Mesodermal cell (in vitro differentiated cells): ENCODE measurements around the gene KLC3.

Experiments
- H3K27ac ChIP-seq: 2 replicates; pipeline ENCODE4 v1.7.0; 2013; ENCODE audit warnings: mild to moderate bottlenecking, low read depth, low read length, moderate library complexity; ENCODE audit not compliant: severe bottlenecking
- H3K36me3 ChIP-seq: 2 replicates; pipeline ENCODE4 v1.7.1; 2013; ENCODE audit warnings: mild to moderate bottlenecking, low read length, moderate library complexity; ENCODE audit not compliant: control insufficient read depth, insufficient read depth
- H3K4me1 ChIP-seq: one replicate; pipeline ENCODE4 v1.7.1; 2013; ENCODE audit warnings: mild to moderate bottlenecking, low read length; ENCODE audit not compliant: insufficient read depth, control insufficient read depth, poor library complexity, severe bottlenecking
- H3K4me3 ChIP-seq: 2 replicates; pipeline ENCODE4 v1.7.0; 2013; ENCODE audit warnings: low read length, control low read depth, mild to moderate bottlenecking; ENCODE audit not compliant: insufficient read depth, poor library complexity, severe bottlenecking; ENCODE audit errors: extremely low read depth
- H3K9me3 ChIP-seq: 2 replicates; pipeline ENCODE4 v1.7.1; 2013; ENCODE audit warnings: mild to moderate bottlenecking, low read length, moderate library complexity; ENCODE audit not compliant: control insufficient read depth
- WGBS, 2 experiments: methylation state at CpG; one replicate each; pipeline ENCODE4 v1.1.5; 2013; ENCODE audit warnings: missing lambda C conversion rate in 2 of 2; ENCODE audit not compliant: insufficient coverage in 2 of 2; 5-methylcytosine and 5-hydroxymethylcytosine counted together

Gene KLC3

DNA sequence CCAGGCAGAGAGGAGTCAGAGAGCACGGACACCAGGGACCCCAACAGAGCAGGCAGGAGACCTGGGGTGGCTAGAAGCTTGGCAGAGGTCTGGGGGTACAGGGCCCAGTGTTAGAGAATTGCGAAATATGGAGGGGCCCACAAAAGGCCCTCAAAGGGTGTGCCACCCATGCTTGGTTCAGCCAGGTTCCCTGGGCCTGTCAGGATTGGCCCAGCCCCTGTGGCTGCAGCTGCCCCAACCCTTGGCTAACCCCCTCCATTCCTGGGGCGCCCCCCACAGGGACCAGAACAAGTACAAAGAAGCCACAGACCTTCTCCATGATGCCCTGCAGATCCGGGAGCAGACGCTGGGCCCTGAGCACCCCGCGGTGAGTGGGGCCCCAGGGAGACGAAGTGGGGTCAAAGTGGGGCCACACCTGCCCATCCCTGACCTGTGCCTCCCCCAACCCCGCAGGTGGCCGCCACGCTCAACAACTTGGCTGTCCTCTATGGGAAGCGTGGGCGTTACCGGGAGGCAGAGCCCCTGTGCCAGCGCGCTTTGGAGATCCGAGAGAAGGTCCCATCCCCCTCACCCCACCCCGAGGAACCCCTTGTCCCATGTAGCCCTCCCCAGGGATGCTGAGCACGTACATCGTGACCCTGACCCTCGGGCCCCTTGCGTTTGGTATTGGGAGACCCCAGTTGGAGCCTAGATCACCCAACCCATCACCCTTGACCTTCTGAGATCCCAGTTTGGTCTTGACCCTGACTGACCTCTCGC is 8.0 kb downstream of the KLC3 start:
- no peak overlapping the region for H3K27ac ChIP-seq
- peaks cover 30% of the 10 kb centered on the region for H3K36me3 ChIP-seq
- no peaks in the 10 kb centered on the region for H3K9me3 ChIP-seq
- 86 to 93% methylated on average over 22 of the region's 23 CpGs for WGBS, 2 experiments
- H3K4me3 ChIP-seq, result no peak overlapping the region
- H3K4me1 ChIP-seq, result no peaks in the 10 kb centered on the region

DNA sequence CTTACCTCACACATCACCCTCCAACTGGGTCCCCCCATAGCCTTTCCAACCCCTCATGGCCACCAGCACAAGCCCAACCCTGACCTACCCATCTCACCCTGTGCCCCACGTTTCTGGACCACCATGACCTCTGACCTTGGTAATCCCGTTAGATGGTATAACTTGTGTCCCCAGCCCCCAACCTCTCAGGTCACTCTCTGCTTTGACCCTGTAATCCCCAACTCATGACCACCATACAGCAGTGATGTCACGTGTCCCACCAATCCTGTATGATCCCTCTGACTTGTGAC is 8.5 kb downstream of the KLC3 start:
- Histone ChIP-seq H3K36me3 (peaks cover 34% of the 10 kb centered on the region), H3K27ac (no peak overlapping the region), H3K9me3 (no peaks in the 10 kb centered on the region), H3K4me3 (no peak overlapping the region), H3K4me1 (no peaks in the 10 kb centered on the region)
- WGBS, 2 experiments, result 97 to 100% methylated on average over 3 of the region's 3 CpGs

DNA sequence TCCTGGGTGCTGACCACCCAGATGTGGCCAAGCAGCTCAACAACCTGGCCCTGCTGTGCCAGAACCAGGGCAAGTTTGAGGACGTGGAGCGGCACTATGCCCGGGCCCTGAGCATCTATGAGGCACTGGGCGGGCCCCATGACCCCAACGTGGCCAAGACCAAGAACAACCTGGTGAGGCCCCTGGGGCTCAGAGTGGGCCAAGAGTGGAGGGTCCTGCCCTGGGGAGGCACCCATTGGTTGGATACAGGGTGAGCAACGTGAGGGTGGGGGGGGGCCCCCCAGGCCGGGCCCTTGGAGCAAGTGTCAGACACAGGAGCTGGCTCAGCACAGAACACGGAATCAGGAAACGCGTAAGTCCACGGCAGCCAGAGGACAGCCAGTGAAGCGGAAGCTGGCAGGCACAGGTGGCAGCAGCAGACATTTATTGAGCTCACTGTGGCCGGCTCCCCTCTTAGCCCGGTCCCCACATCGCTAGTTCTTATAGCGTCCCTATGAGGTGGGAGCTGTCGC is 8.9 kb downstream of the KLC3 start:
- no peak overlapping the region for H3K27ac ChIP-seq
- H3K36me3 ChIP-seq, result peaks cover 38% of the 10 kb centered on the region
- no peaks in the 10 kb centered on the region for H3K9me3 ChIP-seq
- 96 to 97% methylated on average over 15 to 17 of the region's 17 CpGs for WGBS, 2 experiments
- no peak overlapping the region for H3K4me3 ChIP-seq
- H3K4me1 ChIP-seq, result no peaks in the 10 kb centered on the region

DNA sequence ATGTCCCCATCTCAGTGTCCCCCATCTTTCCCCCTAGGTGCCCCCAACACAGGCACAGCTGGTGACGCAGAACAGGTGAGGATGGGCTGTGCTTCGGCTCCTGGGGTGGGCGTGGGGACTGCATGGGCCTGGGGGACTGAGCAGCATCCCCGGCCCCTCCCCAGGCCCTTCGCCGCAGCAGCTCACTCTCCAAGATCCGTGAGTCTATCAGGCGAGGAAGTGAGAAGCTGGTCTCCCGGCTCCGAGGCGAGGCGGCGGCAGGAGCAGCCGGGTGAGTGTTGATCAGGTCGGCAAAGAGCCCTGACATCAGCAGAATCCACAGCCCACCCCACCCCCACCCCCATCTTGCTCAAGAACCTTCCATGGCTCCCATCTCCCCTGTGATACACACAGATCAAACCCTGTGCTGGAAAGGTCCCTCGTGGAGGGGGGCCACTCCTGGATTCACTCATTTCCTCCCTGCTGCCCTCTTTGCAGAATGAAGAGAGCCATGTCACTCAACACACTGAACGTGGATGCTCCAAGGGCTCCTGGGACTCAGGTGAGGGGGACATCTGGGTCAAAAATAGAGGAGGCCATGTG is 10.0 kb downstream of the KLC3 start:
- no peaks in the 10 kb centered on the region for H3K4me1 ChIP-seq
- H3K9me3 ChIP-seq, result no peaks in the 10 kb centered on the region
- H3K4me3 ChIP-seq, result no peak overlapping the region
- peaks cover 47% of the 10 kb centered on the region for H3K36me3 ChIP-seq
- WGBS, 2 experiments, result 93% methylated on average over 7 to 17 of the region's 17 CpGs
- no peak overlapping the region for H3K27ac ChIP-seq

DNA sequence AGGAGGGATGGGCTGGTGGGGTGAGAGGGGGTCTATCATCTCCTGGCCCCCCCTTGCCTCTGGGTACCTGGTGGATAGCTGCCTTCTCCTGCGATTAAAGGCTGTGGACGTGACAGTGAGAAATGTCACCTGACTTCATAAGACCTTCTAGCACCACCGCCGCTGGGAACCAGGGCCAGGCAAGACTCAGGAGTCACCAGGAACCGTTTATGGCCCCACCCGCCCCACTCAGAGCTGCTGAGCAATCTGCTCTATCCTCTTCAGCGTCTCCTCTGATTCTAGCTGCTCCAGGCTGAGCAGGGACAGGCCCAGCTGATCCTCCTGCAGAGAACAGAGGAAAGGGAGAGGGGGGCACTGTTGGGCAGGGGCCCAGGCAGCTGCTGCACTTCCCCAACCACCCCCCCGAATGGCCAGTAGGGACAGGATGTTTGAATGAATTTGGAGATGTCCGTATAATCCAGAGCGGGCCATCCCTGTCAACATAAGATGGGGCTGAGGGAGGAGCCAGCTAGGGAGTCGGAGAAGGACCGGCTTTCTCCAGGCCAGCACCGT is 10.9 kb downstream of the KLC3 start:
- H3K36me3 ChIP-seq, result peaks cover 56% of the 10 kb centered on the region
- no peaks in the 10 kb centered on the region for H3K9me3 ChIP-seq
- WGBS, 2 experiments, result 89 to 93% methylated on average over 7 to 13 of the region's 13 CpGs

DNA sequence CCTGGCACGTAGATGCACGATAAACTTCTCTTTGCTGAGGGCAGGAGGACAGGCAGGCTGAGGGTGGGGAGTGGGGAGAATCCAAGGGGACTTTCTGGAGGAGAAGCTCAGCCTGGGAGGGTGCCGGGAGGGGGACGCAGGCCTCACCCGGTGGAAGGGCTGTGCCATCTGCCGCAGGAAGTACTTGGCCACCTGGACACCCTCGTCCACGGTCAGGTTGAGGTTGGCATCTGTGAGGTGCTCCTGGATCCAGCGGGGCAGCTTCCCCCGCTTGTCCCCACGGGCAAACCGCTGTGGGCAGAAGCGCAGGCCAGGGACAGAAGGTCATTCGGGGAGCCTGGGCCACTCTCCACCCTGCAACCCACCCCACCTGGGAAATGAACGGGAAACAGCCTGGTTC is 11.5 kb downstream of the KLC3 start:
- Histone ChIP-seq H3K9me3 (no peaks in the 10 kb centered on the region), H3K36me3 (peaks cover 62% of the 10 kb centered on the region), H3K27ac (no peak overlapping the region), H3K4me3 (no peak overlapping the region), H3K4me1 (no peaks in the 10 kb centered on the region)
- 88 to 90% methylated on average over 12 to 15 of the region's 15 CpGs for WGBS, 2 experiments

More for the DNA sequence above, 10.9 kb downstream of the KLC3 start:
- Histone ChIP-seq H3K4me1 (no peaks in the 10 kb centered on the region), H3K4me3 (no peak overlapping the region), H3K27ac (no peak overlapping the region)

DNA sequence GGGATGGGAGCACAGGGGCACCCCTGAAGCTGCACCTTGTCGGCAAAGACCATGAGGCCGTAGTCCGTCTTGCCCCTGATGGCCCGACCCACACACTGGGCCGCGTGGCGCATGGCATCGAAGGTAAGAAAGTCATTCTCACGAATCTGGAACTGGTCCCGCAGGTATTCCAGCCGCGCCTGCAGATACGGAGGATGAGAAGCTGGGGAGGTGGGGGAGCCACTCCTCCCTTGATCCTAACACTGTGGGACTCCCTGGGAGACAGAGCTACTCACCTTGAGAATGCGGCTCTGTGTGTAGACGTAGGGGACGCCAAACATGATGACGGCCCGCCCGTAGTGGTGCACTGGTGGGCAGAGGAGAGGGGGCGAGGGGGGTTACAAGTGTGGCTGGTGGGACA is 11.9 kb downstream of the KLC3 start:
- Histone ChIP-seq H3K36me3 (peaks cover 66% of the 10 kb centered on the region), H3K4me3 (no peak overlapping the region)
- 98 to 99% methylated on average over 9 to 20 of the region's 20 CpGs for WGBS, 2 experiments

DNA sequence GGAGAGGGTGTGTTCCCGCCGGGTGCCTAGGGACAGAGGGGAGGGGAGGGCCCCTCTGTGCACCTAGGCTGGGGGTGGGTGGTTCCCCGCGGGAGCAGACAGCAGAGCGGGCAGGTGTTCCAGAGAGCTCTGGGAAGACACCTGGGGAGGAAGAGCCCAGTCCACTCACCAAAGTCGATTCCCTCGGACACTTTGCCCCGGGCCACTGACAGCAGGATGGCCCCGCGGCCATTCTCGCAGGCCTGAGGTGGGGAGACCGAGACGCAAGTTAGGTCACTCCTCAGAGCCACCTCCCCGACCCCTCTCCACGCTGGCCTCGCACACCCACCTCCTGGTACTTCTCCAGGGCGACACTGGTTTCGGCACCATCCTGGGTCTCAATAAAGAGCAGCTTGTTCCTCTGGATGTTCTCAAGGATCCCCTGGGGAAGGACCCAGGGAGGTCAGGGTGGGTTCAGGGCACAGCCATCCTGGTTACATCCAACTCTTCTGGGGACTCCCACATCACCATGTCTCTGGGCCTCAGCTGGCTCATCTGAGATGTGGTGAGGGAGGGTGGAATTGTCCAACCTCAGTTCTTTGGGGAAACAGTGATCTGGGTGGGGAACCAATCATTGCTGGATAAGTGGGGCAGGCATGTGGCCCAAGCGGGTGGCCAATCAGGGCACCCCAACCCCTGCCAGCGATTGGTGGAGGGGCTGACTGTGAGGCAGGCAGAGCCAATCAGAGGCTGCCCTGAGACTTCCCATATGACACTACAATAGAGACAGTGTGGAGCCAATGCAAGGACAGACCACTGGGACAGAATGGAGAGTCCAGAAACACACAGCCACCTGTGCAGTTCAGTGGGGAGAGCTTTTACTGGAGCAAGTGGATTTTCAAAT is 12.6 kb downstream of the KLC3 start:
- H3K36me3 ChIP-seq, result peaks cover 73% of the 10 kb centered on the region
- H3K4me3 ChIP-seq, result no peak overlapping the region
- H3K27ac ChIP-seq, result no peak overlapping the region
- no peaks in the 10 kb centered on the region for H3K9me3 ChIP-seq
- 94 to 95% methylated on average over 11 to 19 of the region's 20 CpGs for WGBS, 2 experiments
- H3K4me1 ChIP-seq, result no peaks in the 10 kb centered on the region

More for the DNA sequence above, 11.9 kb downstream of the KLC3 start:
- Histone ChIP-seq H3K9me3 (no peaks in the 10 kb centered on the region), H3K27ac (no peak overlapping the region), H3K4me1 (no peaks in the 10 kb centered on the region)

DNA sequence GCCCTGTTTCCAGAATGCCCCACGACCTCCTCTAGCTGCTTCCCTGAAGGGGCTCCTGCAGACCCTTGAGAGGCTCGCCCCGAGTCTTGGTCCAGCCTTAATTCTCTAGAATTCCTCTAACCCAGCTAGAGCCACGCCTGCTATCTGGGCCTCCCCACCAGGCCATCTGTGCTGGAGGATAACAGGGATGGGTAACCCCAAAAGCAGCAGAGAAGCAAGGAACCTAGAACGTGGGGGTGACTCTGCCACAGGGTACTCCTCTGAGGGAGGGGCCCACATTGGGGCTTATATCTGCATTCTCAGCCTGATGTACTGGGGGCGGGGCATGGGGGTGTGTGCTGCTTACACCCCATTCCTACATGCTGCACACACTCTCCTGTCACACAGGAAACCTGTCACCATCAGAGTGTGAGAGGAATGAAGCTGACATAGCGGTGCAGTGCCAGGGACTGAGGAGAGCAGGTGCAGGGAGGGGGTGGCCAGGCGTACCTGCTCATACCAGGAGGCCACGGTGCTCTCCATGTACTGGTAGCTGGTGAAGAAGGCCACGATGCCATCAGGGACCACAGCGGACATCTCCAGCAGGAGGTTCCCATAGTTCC is 13.8 kb downstream of the KLC3 start:
- WGBS, 2 experiments, result 95 to 98% methylated on average over 6 to 7 of the region's 11 CpGs
- Histone ChIP-seq H3K9me3 (no peaks in the 10 kb centered on the region), H3K4me1 (no peaks in the 10 kb centered on the region), H3K36me3 (peaks cover 83% of the 10 kb centered on the region), H3K27ac (no peak overlapping the region), H3K4me3 (no peak overlapping the region)

DNA sequence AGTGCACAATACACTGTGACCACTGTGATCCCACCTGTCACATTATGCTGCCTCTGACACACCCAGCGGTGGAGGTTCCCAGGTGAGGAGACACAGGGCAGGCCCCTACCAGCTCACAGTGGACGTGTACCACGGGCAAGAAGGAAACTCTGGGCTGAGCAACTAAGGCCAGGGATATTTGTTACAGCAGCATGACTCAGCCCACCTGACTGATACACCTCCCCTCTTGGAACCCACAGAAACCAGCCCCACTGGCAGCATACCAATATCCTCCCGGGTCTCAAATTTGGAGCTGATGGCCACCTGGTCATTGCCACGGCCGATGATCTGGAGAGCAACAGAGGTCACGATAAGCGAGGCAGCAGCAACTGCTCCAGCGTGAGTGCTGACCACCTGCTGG is 14.9 kb downstream of the KLC3 start:
- Histone ChIP-seq H3K9me3 (no peaks in the 10 kb centered on the region), H3K4me3 (no peak overlapping the region), H3K36me3 (peaks cover 85% of the 10 kb centered on the region), H3K4me1 (no peaks in the 10 kb centered on the region), H3K27ac (no peak overlapping the region)
- WGBS, 2 experiments, result 91 to 97% methylated on average over 9 of the region's 9 CpGs
